H9 (cell line): ENCODE data around the gene CLCNKA. TPM values are rescaled to one million over a fixed set of nuclear protein-coding genes. Genes with fewer than 3 reads are reported as not detected.

Experiments
- DNase-seq: peaks from one replicate; pipeline ENCODE4 v3.0.0-alpha.2; 2017
- H2AFZ ChIP-seq: one replicate; pipeline ENCODE4 v1.6.1; 2013; ENCODE audit warnings: mild to moderate bottlenecking, low read length, control low read depth, moderate library complexity
- H2AK5ac ChIP-seq: 2 replicates; pipeline ENCODE4 v1.6.1; 2013; ENCODE audit warnings: low read length, control low read depth, mixed read lengths; ENCODE audit not compliant: insufficient read length
- H2BK120ac ChIP-seq: one replicate; pipeline ENCODE4 v1.6.1; 2013; ENCODE audit warnings: low read depth, mild to moderate bottlenecking, low read length, control low read depth, inconsistent platforms; ENCODE audit not compliant: poor library complexity, severe bottlenecking
- H2BK12ac ChIP-seq: 2 replicates; pipeline ENCODE4 v1.6.1; 2013; ENCODE audit warnings: low read length, control low read depth, mixed read lengths, low read depth; ENCODE audit not compliant: insufficient read length
- H2BK15ac ChIP-seq: 2 replicates; pipeline ENCODE4 v1.6.1; 2013; ENCODE audit warnings: low read depth, low read length, control low read depth
- H2BK20ac ChIP-seq: one replicate; pipeline ENCODE4 v1.6.1; 2013; ENCODE audit warnings: low read depth, mild to moderate bottlenecking, low read length, control low read depth, inconsistent platforms; ENCODE audit not compliant: poor library complexity, severe bottlenecking
- H2BK5ac ChIP-seq: 2 replicates; pipeline ENCODE4 v1.6.1; 2013; ENCODE audit warnings: low read length, control low read depth, mixed read lengths; ENCODE audit not compliant: insufficient read length
- H3K14ac ChIP-seq: 2 replicates; pipeline ENCODE4 v1.6.1; 2013; ENCODE audit warnings: low read length, control low read depth; ENCODE audit not compliant: insufficient read depth
- H3K18ac ChIP-seq: 2 replicates; pipeline ENCODE4 v1.6.1; 2013; ENCODE audit warnings: low read depth, mild to moderate bottlenecking, mixed read lengths, low read length, control low read depth; ENCODE audit not compliant: insufficient read length
- H3K23ac ChIP-seq: 2 replicates; pipeline ENCODE4 v1.6.1; 2013; ENCODE audit warnings: low read length, control low read depth, mixed read lengths, low read depth; ENCODE audit not compliant: insufficient read length
- H3K23me2 ChIP-seq: 2 replicates; pipeline ENCODE4 v1.6.1; 2013; ENCODE audit warnings: low read depth, mild to moderate bottlenecking, mixed read lengths, low read length, control low read depth; ENCODE audit not compliant: insufficient read length, poor library complexity, severe bottlenecking
- H3K27ac ChIP-seq: 2 replicates; pipeline ENCODE4 v1.5.1; 2013; ENCODE audit warnings: low read length, control low read depth, mixed read lengths, low read depth; ENCODE audit not compliant: insufficient read length
- H3K27me3 ChIP-seq: 2 replicates; pipeline ENCODE4 v1.6.1; 2013; ENCODE audit warnings: low read length, control low read depth, inconsistent platforms; ENCODE audit not compliant: insufficient read depth
- H3K4ac ChIP-seq: 2 replicates; pipeline ENCODE4 v1.6.1; 2013; ENCODE audit warnings: low read depth, mild to moderate bottlenecking, control low read depth, inconsistent platforms, low read length, moderate library complexity
- H3K4me1 ChIP-seq: 2 replicates; pipeline ENCODE4 v1.6.1; 2013; ENCODE audit warnings: low read length, control low read depth, inconsistent platforms; ENCODE audit not compliant: insufficient read depth
- H3K4me2 ChIP-seq: 2 replicates; pipeline ENCODE4 v1.6.1; 2013; ENCODE audit warnings: low read length, control low read depth, mixed read lengths; ENCODE audit not compliant: insufficient read length, insufficient read depth
- H3K56ac ChIP-seq: 2 replicates; pipeline ENCODE4 v1.6.1; 2013; ENCODE audit warnings: low read depth, mild to moderate bottlenecking, mixed read lengths, low read length, control low read depth; ENCODE audit not compliant: insufficient read length
- H3K79me1 ChIP-seq: 2 replicates; pipeline ENCODE4 v1.6.1; 2013; ENCODE audit warnings: low read depth, mild to moderate bottlenecking, moderate library complexity, low read length, control low read depth, inconsistent platforms; ENCODE audit not compliant: insufficient read depth, poor library complexity, severe bottlenecking
- H3K79me2 ChIP-seq: 2 replicates; pipeline ENCODE4 v1.6.1; 2013; ENCODE audit warnings: low read length, control low read depth, inconsistent platforms; ENCODE audit not compliant: insufficient read depth
- H3K9ac ChIP-seq: 2 replicates; pipeline ENCODE4 v1.6.1; 2013; ENCODE audit warnings: low read length, control low read depth, mixed read lengths; ENCODE audit not compliant: insufficient read length; ENCODE audit errors: extremely low read depth
- H3K9me3 ChIP-seq: one replicate; pipeline ENCODE4 v1.6.1; 2013; ENCODE audit warnings: low read depth, low read length, inconsistent platforms; ENCODE audit not compliant: control insufficient read depth
- H3T11ph ChIP-seq: one replicate; pipeline ENCODE4 v1.6.1; 2013; ENCODE audit warnings: mild to moderate bottlenecking, low read length, control low read depth, inconsistent platforms
- H4K20me1 ChIP-seq: one replicate; pipeline ENCODE4 v1.6.1; 2013; ENCODE audit not compliant: control insufficient read depth, insufficient read length, insufficient read depth
- H4K5ac ChIP-seq: 2 replicates; pipeline ENCODE4 v1.6.1; 2013; ENCODE audit warnings: low read depth, mild to moderate bottlenecking, mixed read lengths, low read length, control low read depth; ENCODE audit not compliant: insufficient read length
- H4K8ac ChIP-seq: replicated peaks from 2 replicates; pipeline ENCODE4 v1.6.1; 2013; ENCODE audit warnings: low read length, control low read depth, mixed read lengths, low read depth; ENCODE audit not compliant: insufficient read length
- H4K91ac ChIP-seq: 2 replicates; pipeline ENCODE4 v1.6.1; 2013; ENCODE audit warnings: low read depth, mild to moderate bottlenecking, moderate library complexity, mixed read lengths, low read length, control low read depth; ENCODE audit not compliant: insufficient read length
- H3K27ac Mint-ChIP-seq, 3 experiments: 2 replicates in 2 of 3; 3 replicates in 1 of 3; pipeline ENCODE4 v1.8.0; 2020 to 2021; ENCODE audit warnings: mixed read lengths in 3 of 3, mild to moderate bottlenecking in 1 of 3, moderate library complexity in 1 of 3
- H3K27me3 Mint-ChIP-seq: 2 replicates; pipeline ENCODE4 v1.8.0; 2021; ENCODE audit warnings: low read depth, mild to moderate bottlenecking, moderate library complexity, mixed read lengths
- H3K36me3 Mint-ChIP-seq, 3 experiments: 2 replicates in 2 of 3; 3 replicates in 1 of 3; pipeline ENCODE4 v1.8.0; 2020 to 2021; ENCODE audit warnings: low read depth in 3 of 3, mixed read lengths in 3 of 3; ENCODE audit not compliant: insufficient read depth in 1 of 3
- H3K4me1 Mint-ChIP-seq, 2 experiments: 2 replicates each; pipeline ENCODE4 v1.8.0; 2020; ENCODE audit warnings: mixed read lengths in 2 of 2
- H3K4me3 Mint-ChIP-seq, 2 experiments: 2 replicates in 1 of 2; 3 replicates in 1 of 2; pipeline ENCODE4 v1.8.0; 2020 to 2021; ENCODE audit warnings: mild to moderate bottlenecking in 2 of 2, mixed read lengths in 2 of 2, moderate library complexity in 1 of 2
- H3K9me3 Mint-ChIP-seq, 2 experiments: 2 replicates in 1 of 2; 3 replicates in 1 of 2; pipeline ENCODE4 v1.8.0; 2020; ENCODE audit warnings: mild to moderate bottlenecking in 2 of 2, mixed read lengths in 2 of 2, moderate library complexity in 1 of 2
- WGBS: extraction: QIAGEN DNeasy Blood & Tissue Kit; methylation state at CpG from one replicate; pipeline ENCODE4 v1.1.7; 2013; ENCODE audit warnings: missing lambda C conversion rate, low lambda C conversion rate, mixed read lengths; ENCODE audit not compliant: insufficient read length; ENCODE audit errors: extremely low coverage; 5-methylcytosine and 5-hydroxymethylcytosine counted together
- total RNA-seq: library from RNA; stranded (reverse); gene quantifications from 2 replicates; pipeline ENCODE4 v1.2.1, GENCODE V29; 2021
- TF ChIP-seq, protein P1 (sequence below): fragments of 200-600 bp; sonication (generic); conservative IDR thresholded peaks from 3 replicates; pipeline ENCODE4 v1.8.0; 2021; ENCODE audit warnings: antibody characterized with exemption, mild to moderate bottlenecking

CLCNKA gene
- total RNA-seq, 1 experiment from 2014 or later, result 0.98 TPM

DNA sequence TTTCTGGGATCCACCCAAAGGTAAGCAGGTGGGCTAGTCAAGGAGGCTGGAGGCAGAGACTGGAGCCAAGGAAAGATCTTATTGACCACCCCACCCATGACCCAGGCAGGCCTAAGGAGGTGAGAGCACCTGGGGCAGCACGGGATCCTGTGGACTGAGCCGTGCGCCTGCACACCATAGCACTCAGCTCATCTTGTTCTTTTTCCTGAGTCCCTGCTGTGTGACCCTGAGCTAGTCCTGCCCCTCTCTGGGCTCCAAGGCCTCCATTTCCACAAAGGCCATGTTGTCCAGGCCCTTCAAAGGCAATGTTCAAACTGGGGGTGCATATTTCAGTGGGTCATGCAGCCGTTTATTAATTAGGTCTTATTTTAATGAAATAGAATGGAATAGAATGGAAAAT lies 44.4 kb downstream of the CLCNKA start:
- no peak overlapping the region for H3K4me2 ChIP-seq

More for the DNA sequence above, 44.4 kb downstream of the CLCNKA start:
- no peaks in the 10 kb centered on the region for H4K20me1 ChIP-seq
- no peak overlapping the region for H3T11ph ChIP-seq
- Mint-ChIP-seq H3K36me3 (no peaks in the 10 kb centered on the region), H3K27ac (no peak overlapping the region), H3K4me1 (peaks cover 33 to 44% of the 10 kb centered on the region in 2 experiments), H3K9me3 (no peaks in the 10 kb centered on the region), H3K4me3 (no peak overlapping the region), H3K27me3 (peaks cover 29% of the 10 kb centered on the region)
- no peak overlapping the region for H2BK120ac ChIP-seq
- H2BK5ac ChIP-seq, result no peak overlapping the region
- no peak overlapping the region for H3K4ac ChIP-seq
- WGBS, result no CpG with 5 or more reads among the region's 4 CpGs
- no peak overlapping the region for H2AK5ac ChIP-seq
- H3K9me3 ChIP-seq, result no peaks in the 10 kb centered on the region
- peaks cover 3% of the 10 kb centered on the region; the same call in 1 of the 2 replicates for H3K4me1 ChIP-seq
- no peak overlapping the region for H4K5ac ChIP-seq
- H3K14ac ChIP-seq, result no peak overlapping the region
- TF ChIP-seq, protein P1, sequence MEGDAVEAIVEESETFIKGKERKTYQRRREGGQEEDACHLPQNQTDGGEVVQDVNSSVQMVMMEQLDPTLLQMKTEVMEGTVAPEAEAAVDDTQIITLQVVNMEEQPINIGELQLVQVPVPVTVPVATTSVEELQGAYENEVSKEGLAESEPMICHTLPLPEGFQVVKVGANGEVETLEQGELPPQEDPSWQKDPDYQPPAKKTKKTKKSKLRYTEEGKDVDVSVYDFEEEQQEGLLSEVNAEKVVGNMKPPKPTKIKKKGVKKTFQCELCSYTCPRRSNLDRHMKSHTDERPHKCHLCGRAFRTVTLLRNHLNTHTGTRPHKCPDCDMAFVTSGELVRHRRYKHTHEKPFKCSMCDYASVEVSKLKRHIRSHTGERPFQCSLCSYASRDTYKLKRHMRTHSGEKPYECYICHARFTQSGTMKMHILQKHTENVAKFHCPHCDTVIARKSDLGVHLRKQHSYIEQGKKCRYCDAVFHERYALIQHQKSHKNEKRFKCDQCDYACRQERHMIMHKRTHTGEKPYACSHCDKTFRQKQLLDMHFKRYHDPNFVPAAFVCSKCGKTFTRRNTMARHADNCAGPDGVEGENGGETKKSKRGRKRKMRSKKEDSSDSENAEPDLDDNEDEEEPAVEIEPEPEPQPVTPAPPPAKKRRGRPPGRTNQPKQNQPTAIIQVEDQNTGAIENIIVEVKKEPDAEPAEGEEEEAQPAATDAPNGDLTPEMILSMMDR, result no peak
- no peaks in the 10 kb centered on the region for H3K79me2 ChIP-seq
- H3K79me1 ChIP-seq, result no peaks in the 10 kb centered on the region
- H2BK20ac ChIP-seq, result no peak overlapping the region
- no peak overlapping the region for H3K23ac ChIP-seq
- no peak overlapping the region for H3K18ac ChIP-seq
- H2BK15ac ChIP-seq, result no peak overlapping the region
- DNase-seq, result no peak
- H4K91ac ChIP-seq, result no peak overlapping the region
- no peak overlapping the region for H2AFZ ChIP-seq
- no peak overlapping the region for H4K8ac ChIP-seq
- H3K9ac ChIP-seq, result no peak overlapping the region
- no peak overlapping the region for H2BK12ac ChIP-seq
- H3K27me3 ChIP-seq, result no peaks in the 10 kb centered on the region
- H3K23me2 ChIP-seq, result no peaks in the 10 kb centered on the region
- no peak overlapping the region for H3K27ac ChIP-seq
- no peak overlapping the region for H3K56ac ChIP-seq
